NCI-H1417 (cell line): ENCODE data around the gene NEK11.

ENCODE experiments used
- DNase-seq, 3 experiments: peaks; one replicate each; lab custom pipeline; 2025; lab: John Stamatoyannopoulos, UW

NEK11 gene, protein sequence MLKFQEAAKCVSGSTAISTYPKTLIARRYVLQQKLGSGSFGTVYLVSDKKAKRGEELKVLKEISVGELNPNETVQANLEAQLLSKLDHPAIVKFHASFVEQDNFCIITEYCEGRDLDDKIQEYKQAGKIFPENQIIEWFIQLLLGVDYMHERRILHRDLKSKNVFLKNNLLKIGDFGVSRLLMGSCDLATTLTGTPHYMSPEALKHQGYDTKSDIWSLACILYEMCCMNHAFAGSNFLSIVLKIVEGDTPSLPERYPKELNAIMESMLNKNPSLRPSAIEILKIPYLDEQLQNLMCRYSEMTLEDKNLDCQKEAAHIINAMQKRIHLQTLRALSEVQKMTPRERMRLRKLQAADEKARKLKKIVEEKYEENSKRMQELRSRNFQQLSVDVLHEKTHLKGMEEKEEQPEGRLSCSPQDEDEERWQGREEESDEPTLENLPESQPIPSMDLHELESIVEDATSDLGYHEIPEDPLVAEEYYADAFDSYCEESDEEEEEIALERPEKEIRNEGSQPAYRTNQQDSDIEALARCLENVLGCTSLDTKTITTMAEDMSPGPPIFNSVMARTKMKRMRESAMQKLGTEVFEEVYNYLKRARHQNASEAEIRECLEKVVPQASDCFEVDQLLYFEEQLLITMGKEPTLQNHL

GRCh38 chr3:131026321-131027151, at the start of gene NEK11, which contains the start of gene ASTE1:
TSS of gene NEK11 (plus strand) at chr3:131026877. CDS start at chr3:131029709, 2,832 bp downstream.
TSS of gene ASTE1 (minus strand) at chr3:131026825. CDS start at chr3:131025306, 1,519 bp downstream.
- DNase-seq: peak; percentile 87 to 93 (median 88)

GRCh38 chr3:130979117-130979516, 47.6 kb upstream of the NEK11 start:
- DNase-seq: no peak

DNA sequence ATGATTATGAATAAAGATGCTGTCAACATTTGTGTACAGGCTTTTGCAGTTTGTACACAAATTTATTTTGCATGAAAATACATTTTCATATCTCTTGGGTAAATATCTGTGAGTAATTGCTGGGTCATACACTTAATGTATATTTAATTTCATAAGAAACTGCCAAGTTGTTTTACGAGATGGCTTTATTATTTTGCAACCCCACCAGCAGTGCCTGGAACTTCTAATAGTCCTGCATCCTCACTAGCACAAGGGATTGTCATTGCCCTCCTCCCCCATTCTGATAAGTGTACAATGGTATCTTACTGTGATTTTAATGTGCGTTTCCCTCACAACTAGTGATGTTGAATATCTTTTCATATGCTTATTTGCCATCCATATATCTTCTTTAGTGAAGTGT, 45.2 kb upstream of the NEK11 start:
- no peak for DNase-seq

DNA sequence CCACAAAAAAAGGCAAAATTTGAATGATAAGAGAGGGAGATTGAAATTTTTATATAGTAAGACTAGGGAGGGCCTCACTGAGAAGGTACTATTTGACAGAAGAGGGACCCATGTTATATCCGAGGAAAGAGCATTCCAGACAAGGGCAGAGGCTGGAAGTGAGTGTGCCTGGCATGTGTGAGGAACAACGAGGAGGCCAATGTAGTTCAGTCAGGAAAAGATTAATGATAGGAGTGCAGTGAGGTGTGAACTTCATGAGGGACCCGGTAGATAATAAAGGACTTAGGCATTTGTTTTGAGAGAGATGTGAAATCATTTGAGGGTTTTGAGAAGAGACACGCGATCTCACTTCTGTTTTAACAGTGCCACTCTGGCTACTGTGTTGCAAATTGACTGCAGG, 36.4 kb upstream of the NEK11 start:
- peak in 1 of 3 experiments; percentile 17 for DNase-seq

GRCh38 chr3:130991126-130991525, 35.6 kb upstream of the NEK11 start:
- DNase-seq: no peak

GRCh38 chr3:130992344-130992743, 34.3 kb upstream of the NEK11 start:
- peak; percentile 18 to 68 (median 64) for DNase-seq

DNA sequence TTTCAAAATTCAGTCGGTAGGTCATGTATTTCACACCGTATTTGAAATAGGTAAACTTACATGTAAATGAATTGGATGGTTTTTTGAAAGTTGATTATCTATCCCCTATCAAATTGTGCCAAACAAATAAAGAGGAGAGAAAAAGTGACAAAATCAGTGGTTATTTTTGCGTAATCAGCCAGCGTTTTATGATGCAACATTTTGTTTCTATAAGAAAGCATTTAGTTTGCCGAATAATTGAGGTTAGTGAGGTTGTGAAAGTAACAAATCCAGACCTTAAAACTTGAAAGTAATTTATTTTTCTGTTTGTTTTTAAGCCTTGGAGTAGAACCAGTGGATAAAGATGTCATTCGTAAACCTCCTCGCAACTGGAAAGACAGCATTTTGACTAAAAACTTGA, 29.4 kb upstream of the NEK11 start:
- no peak for DNase-seq

GRCh38 chr3:131001071-131001470, 25.6 kb upstream of the NEK11 start:
- no peak for DNase-seq

GRCh38 chr3:131004603-131005002, 22.1 kb upstream of the NEK11 start:
- DNase-seq: no peak

DNA sequence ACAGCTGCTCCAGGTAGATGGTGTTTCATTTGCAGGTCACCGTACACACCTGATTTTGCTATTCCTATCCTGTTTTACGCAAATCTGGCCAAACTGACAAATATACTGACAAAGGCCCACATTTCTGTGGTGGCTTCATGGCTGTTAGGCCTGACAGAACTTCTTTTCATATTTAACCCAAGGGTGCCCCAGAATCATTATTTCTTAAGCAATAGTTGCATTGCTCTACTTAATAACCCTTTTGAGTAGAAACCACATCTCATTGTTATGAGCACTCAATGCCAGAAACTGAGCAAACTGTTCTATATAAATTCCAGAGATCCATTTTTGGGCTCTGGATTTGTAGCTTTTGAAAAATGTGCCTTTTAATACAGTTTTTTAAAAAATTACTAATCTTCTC, 19.4 kb upstream of the NEK11 start:
- no peak for DNase-seq

GRCh38 chr3:131007782-131008181, 18.9 kb upstream of the NEK11 start:
- DNase-seq: no peak

DNA sequence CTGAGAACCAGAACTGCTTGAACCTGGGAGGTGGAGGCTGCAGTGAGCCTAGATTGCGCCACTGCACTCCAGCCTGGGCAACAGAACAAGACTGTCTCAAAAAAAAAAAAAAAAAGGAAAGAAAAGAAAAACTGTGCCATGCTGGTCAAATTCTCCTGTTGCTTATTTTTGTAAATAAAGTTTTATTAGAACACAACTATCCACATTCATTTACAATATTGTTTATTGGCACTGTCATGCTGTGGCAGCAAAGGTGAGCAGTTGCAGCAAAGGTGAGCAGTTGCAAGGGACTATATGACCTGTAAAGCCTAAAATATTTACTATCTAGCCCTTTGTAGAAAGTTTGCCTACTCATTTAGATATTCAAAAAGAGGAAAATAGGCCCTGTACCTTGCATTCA, 18.4 kb upstream of the NEK11 start:
- DNase-seq: no peak

- no peak for DNase-seq
Measured at GRCh38 chr3:131009698-131010097, 17.0 kb upstream of the NEK11 start.

DNA sequence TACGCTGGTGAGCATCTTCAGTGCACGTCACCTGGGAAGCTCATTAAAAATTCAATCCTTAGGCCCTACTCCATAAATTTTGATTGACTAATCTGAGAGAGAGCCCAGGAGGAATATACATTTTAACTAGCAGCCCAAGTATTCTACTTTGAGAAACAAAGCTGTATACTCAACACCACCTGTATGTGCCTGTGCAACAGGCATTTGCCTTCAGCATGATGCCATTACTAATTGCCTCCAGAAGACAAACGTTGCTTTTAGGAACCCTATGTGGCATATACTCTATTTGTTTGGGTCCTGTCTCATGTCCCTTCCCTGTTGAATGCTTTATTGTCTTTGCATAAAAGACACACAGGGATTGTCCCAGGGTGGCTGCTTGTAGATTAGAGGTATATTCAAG, 7.7 kb upstream of the NEK11 start:
- peak in 1 of 3 experiments; percentile 6 for DNase-seq

- DNase-seq: no peak
Measured at GRCh38 chr3:131020122-131020693, 6.5 kb upstream of the NEK11 start.

GRCh38 chr3:131025539-131025938, 1.1 kb upstream of the NEK11 start:
- DNase-seq: peak in 1 of 3 experiments; percentile 30

DNA sequence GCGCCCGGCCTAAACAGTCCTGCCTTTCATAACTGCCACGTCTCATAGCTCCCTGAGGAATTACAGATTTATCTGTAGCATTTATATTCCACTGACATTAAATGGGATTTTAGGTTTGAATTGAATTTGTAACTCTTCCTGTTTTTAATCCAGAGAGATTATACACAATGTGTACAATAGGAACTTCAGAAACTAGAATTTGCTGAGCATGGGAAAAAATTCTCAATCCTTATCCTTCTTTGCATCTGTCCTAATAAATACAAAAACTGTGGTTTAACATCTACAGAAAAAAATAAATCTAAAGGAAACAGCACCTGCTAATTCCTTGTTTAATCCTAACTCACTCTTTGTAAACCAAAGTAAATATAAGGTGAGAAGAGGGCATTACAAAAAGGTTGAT, 2.2 kb downstream of the NEK11 start:
- no peak for DNase-seq

DNA sequence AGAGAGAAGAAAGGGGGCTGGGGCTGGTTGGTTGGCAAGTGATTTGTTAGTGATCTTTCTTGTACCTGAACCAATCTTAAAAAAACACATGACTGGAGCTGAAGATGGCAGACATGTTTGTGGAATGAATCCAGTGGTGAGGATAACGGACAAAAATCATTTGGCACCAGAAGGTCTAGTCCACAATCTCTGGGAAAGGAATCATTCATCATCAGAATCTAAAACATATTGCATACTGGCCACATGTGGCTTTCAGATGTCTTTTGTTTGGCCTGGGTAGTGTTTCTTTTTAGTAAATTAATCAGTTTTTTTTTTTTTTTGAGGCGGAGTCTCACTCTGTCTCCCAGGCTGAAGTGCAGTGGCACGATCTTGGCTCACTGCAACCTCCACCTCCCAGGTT, 5.0 kb downstream of the NEK11 start:
- no peak for DNase-seq

DNA sequence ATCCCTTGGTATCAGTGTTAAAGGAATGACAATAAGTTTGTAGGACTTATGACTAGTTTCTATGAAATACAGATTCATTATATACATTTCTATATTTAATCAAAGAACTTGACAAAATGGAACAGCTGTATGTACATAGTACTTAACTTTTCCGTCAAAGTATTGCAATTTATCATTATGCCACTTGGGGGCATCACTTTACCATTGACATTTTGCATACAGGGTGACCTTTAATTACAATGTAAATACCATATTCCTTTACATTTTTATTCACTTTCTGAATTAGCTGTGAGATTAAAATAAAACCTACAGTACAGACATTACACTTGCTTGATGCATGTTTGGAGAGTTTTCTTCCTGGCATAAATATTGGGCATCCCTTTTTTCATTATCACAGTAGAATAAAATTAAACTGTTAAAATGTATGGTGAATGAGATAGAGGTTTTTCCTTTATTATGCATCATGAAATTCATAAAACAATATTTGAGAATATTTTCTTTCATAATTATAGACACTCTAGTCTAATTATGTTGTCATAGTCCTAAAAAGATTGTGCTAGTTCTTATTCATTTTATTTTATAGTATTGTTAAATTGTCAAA, 6.9 kb downstream of the NEK11 start:
- DNase-seq: peak; percentile 50 to 87 (median 82)

DNA sequence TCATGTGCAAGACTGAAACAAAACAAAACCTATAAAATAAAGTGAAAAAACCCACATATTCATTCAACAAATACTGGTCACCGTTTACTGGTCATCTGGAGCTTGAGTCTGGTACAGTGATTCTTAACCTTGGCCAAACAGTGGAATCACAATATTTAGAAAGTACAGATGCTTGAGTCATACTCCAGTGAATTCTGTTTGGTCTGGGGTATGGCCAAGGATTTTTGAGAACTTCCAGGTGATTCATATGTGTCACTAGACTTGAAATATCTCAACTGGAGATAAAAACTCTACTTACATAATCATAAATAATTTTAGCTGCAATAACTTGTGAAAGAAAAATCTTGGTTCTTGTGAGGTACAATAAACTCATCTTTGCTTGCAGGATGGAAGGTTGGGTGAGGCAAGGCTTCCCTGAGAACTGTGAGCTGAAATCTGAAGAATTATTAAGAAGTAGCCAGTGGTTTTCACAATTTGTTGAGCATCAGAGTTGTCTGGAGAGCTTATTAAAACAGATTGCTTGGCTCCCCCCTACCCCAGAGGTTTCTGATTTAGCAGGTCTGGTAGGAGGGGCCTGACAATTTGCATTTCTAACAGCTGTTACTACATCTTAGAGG, 9.6 kb downstream of the NEK11 start:
- DNase-seq: no peak

DNA sequence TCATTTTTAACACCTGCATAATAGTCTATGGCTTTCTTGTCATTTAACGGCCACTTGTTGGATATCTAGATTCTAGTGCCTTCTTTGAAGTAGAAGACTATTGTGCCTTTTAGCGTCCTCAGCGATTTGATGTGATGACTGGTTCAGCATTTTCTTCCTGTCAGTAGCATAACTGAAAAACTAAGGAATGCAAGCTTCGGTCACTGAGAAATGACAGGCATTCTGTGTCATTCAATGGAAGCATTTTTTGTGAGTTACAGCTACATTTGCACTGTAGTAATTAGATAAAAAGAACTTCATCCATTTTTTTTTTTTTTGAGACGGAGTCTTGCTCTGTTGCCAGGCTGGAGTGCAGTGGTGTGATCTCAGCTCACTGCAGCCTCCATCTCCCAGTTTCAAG, 10.3 kb downstream of the NEK11 start:
- DNase-seq: no peak
